Fibroblast of gingiva (primary cell): ENCODE measurements around the gene ST8SIA1.

Source experiments
- DNase-seq: peaks from one replicate; pipeline ENCODE4 v3.0.0-alpha.2; 2011; ENCODE audit warnings: low read depth

ST8SIA1 gene

GRCh38 chr12:22238211-22238610 lies 96.3 kb downstream of the ST8SIA1 start:
- peak; percentile 37 for DNase-seq

- peak; percentile 87 for DNase-seq
These were observed 99.9 kb downstream of the ST8SIA1 start for GRCh38 chr12:22234561-22234960.

DNA sequence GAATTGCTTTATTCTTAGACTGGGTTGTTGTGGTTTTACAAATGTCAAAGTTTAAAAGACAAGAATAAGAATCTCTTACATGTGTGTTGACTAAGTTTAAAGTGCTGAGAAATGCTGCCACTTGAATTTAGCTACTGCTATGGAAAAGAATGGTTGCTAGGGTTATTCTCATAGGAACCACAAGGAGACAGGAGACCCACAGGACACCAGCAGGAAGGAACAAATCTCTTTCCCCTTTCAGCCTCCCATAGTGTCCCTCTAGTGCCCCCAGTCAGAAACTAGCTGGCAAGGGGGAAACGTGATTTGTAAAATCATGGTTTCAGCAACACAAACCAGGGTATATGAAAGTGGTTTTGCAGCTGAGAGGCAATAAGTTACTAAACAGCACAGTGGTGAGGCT lies 102.7 kb downstream of the ST8SIA1 start:
- no peak for DNase-seq

- DNase-seq, result no peak
These were observed 103.4 kb downstream of the ST8SIA1 start for GRCh38 chr12:22231078-22231477.

DNA sequence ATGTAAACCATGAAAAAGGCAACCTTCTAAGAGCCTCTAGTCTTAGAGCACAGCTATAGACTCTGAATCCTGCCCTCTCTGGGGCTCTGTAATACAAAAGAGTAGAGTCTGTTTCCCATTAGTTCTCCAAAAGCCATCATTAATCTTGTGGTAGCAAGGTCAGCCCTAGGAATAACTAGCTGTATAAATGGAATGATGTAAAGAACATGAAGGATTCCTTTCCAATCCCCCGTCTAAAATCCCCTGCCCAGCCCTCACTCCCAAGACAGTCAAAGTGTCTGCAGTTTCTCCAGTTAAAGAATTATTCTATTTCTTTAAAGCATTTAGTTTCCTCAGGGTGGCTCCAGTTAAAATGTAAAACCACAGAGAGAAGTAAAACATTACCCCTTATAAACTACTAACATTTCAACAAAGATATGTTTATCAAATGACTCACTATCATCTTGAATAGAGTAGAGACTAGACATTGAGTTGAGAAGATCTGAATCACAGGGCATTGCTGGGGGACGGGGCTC lies 104.2 kb downstream of the ST8SIA1 start:
- no peak for DNase-seq

DNA sequence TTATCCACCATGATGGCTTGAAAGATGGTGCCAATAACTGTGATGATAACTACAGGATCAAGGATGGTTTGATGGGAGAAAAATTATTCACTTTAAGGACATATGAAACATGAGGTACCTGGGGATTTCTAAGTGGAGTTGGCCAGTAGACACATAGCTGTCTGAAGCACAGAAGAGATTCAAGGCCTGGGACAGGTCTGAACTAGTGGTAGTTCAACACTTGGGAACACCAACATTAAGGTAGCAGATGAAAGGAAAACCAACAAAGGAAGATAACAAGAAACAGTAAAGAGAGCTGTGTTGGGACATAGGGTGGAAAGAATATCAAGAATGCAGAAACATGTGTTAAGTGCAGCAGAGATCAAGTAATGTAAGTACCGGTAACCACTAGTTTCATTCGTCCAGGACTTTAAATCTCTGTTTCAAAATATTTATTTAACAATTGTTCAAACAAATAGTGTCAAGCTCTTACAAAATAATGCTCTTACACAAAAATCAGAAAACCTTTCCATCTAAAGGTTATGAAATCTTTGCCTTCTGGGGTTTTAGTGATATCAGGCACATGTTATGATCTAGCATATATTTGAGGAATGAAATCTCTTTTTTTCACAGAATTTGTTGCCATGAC lies 104.7 kb downstream of the ST8SIA1 start:
- DNase-seq, result peak; percentile 89

- DNase-seq, result peak; percentile 68
These were observed 106.3 kb downstream of the ST8SIA1 start for GRCh38 chr12:22228022-22228875.

GRCh38 chr12:22223356-22223755 lies 111.2 kb downstream of the ST8SIA1 start:
- no peak for DNase-seq

- no peak for DNase-seq
These were observed 117.0 kb downstream of the ST8SIA1 start for GRCh38 chr12:22217556-22217955.

- peak; percentile 61 for DNase-seq
These were observed 118.8 kb downstream of the ST8SIA1 start for GRCh38 chr12:22215467-22216253.

DNA sequence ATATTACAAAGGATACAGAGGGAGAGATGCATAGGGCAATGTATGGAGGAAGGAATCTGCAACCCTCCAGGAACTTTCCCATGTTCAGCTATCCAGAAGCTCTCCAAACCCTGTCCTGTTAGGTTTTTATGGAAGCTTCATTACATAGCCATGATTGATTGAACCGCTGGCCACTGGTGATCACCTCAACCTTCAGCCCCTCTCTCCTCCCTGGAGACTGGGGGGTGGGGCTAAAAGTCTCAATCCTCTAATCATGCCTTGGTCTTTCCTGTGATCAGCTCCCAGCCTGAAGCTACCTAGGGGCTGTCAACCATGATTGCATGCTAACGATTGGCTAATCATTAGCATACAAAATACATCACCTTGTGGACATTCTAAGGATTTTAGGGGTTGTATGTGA lies 123.4 kb downstream of the ST8SIA1 start:
- DNase-seq, result no peak

DNA sequence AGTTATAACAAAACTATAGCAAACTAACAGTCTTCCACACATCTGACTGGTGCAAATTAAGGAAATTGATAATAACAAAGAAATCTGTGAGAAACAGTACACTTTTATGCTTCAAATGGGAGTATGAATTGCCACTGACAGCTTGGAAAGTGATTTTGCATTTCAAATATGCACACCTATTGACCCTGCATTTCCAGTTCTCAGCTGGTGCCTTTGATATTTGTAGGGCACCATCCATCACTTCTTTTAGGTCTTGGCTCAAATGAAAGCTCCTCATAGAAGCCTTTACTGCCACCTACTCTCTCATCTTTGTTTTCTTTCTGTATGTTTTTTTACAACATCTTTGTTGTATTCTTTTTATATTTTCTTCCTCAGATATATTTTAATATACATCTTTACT lies 125.1 kb downstream of the ST8SIA1 start:
- no peak for DNase-seq

DNA sequence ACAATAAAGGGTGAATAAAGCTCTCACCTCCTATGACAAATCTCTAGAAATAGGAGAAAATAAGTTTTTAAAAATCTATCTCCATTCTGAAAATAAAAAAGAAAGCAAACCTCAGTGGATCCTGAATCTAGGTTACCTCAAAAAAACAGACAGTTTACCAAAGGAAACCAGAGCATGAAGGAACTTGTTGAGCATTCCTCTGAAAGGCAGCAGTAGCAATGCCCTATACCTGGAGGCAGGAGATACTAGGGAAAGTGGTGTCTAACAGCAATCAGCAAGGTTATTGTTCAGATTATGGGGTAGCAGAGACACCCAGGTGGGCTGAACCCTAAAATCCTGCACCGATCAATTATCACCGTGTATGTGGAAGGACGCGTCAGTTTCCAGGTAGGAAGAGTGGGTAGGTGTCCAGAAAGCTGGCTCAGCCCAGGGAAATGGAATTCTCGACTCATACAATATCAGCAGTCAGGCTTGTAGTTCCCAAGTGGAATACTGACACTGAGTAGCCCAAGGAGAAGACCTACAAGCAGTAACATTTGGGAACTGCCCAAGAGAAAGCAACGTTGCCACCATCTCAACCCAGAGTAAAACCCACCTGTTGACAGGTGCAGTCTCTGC lies 128.3 kb downstream of the ST8SIA1 start:
- DNase-seq, result no peak

GRCh38 chr12:22204391-22204790 lies 130.1 kb downstream of the ST8SIA1 start:
- no peak for DNase-seq

DNA sequence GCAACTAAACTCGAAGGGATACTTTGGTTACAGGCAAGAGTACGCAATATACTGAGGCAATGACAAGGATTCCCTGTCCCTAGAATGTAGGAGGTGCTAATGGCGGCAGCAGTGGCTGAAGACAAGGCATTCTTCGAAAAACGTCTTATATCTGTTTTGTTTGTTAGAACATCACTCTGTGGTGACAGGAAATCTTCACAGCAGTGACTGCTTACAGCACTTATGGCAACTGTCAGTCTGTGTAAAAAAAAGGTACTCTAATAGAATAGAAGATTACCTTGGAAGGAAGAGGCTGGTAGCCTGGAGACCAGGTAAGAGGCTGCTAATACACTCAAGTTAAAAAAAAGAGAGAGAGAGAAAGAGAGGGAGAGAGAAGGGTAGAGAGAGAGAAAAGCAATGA lies 131.7 kb downstream of the ST8SIA1 start:
- no peak for DNase-seq

DNA sequence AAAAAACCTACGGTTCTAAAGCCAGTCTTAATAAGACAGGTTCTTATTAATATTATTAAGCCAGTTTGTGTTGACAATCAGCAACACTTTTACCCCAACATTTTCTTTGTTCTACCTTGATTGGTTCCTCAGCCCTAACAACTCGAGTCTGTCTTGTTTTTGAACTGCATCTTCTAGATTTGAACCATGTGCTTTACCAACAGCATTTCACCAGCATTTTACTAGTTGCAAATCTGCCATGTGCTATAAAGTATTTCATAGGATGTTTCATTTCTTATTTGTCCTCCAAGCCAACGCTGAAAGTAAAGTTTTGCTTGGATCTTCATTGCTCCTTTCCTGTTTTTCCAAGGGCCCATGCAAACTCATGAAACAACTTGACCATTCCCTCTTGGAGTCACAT lies 133.4 kb downstream of the ST8SIA1 start:
- DNase-seq, result no peak

DNA sequence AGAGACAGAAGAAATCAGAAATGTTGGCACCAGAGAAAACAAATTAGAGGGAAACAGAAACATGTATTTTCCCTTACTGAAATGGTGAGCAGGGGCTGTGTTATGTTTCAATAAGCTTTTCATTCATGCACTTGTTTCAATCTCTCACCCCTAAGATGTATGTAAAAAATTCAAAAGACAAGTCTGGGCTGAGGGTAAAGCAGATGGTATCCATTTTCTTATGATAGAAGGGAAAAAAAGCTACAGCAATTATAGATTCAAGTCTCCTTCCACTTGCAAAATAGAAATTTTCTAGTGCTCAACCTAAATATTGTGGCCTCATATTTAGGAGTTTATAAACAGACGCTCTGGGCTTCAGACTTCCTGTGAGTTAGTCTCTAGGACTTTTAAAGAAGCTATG lies 138.3 kb downstream of the ST8SIA1 start:
- no peak for DNase-seq

DNA sequence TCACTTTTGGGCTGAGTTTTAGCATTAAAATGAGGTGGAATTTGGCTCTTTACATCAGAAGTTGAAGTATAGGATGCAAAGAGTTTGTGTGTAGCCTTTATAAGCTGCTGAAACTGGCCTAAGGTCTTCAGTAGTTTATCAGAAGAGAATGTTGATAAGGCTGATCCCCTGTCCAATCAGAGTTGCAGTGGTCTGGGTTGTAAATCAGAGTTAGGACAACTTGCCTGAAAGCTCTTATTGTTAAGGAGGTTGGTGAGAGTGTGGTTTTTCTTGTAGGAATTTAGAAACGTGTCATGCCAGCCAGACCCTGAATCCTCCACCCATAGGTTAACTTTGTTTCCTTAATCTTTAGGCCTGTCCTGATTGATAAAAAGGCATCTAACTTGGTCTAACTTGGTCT lies 143.5 kb downstream of the ST8SIA1 start:
- no peak for DNase-seq

- DNase-seq, result no peak
These were observed 146.1 kb downstream of the ST8SIA1 start for GRCh38 chr12:22188431-22188830.

- DNase-seq, result no peak
These were observed 153.8 kb downstream of the ST8SIA1 start for GRCh38 chr12:22180705-22181104.

DNA sequence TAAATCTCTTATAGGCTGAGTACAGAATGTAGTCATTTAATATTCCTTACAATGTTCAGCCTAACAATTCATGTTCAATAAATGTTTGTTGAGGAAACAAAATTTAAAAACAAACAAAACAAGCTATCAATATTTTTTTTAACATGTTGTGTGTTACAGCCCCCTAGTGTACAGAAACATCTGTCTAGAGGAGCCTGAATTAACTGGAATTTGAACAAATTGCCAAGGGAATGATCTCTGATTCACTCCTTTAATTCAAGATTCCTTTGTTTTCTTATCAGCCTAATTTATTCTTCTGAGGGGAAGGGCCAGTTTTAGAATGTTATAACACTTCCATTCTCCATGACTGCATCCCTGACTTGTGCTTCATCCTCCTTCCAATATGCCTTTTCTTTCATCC lies 161.3 kb downstream of the ST8SIA1 start:
- DNase-seq, result no peak

GRCh38 chr12:22172501-22172900 lies 162.0 kb downstream of the ST8SIA1 start:
- no peak for DNase-seq
